ENCODE data around the gene SBK1. TPM values are rescaled to one million over a fixed set of nuclear protein-coding genes. Genes with fewer than 3 reads are reported as not detected.

SBK1 gene
- total and polyA plus RNA-seq, 4 donors: 0.90 to 2.7 (median 2.3) TPM

- no peak for TF ChIP-seq CTCF (IDR thresholded peaks at IDR 0.05; ENCODE audit: control extremely low read depth, extremely low read depth)
- H3K36me3 ChIP-seq (ENCODE audit: control insufficient read depth in 4 of 4, insufficient read depth in 4 of 4, low read length in 4 of 4): no peaks in the 10 kb centered on the region
- H3K9ac ChIP-seq (ENCODE audit: insufficient read depth in 1 of 2, low read length in 2 of 2): no peak overlapping the region
- no peak overlapping the region for H3K4me3 ChIP-seq
- WGBS, 2 donors: 66 to 69% methylated on average over 3 to 4 of the region's 4 CpGs
- peaks cover 0 to 12% (median 2%) of the 10 kb centered on the region in 4 donors for H3K9me3 ChIP-seq (ENCODE audit: control insufficient read depth in 4 of 4, insufficient read depth in 3 of 4, low read length in 3 of 4)
- H3K27ac ChIP-seq (ENCODE audit: low read depth in 1 of 2, low read length in 1 of 2): no peak overlapping the region
- no peak for DNase-seq
- ATAC-seq (ENCODE audit: insufficient read depth, low FRiP score): no peak
- peaks cover 0 to 2% (median 0%) of the 10 kb centered on the region in 3 donors for H3K27me3 ChIP-seq (ENCODE audit: control insufficient read depth in 3 of 3, insufficient read depth in 3 of 3, low read length in 2 of 3)
- H3K4me1 ChIP-seq (ENCODE audit: control insufficient read depth in 5 of 5, insufficient read depth in 5 of 5, low read length in 5 of 5): peaks cover 0 to 3% (median 0%) of the 10 kb centered on the region in 5 donors
Observed at GRCh38 chr16:28261942-28262341, 30.4 kb upstream of the SBK1 start.

DNA sequence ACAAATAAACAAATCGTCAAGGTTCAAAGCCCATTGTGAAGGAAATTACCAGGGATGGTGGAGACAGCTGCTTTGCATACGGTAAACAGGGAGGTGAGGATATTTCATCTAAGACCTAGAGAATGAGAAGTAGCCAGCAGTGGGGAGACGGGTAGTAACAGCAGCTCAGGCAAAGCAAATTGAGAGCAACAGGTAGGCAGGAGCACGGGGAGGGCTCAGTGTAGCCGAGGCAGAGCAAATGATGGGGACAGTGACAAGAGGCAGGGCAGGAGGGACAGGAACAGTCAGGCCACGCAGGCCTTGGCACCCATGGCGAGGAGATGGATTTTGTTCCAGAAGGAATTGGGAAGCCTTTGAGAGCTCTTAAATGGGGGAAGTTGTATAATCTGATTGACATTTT, 29.0 kb upstream of the SBK1 start:
- no peak for TF ChIP-seq CTCF (IDR thresholded peaks at IDR 0.05; ENCODE audit: control extremely low read depth, extremely low read depth)
- H3K4me1 ChIP-seq (ENCODE audit: control insufficient read depth in 5 of 5, insufficient read depth in 5 of 5, low read length in 5 of 5): peaks cover 0 to 3% (median 0%) of the 10 kb centered on the region in 5 donors
- ATAC-seq (ENCODE audit: insufficient read depth, low FRiP score): no peak
- WGBS, 2 donors: 61 to 66% methylated on average over 7 of the region's 7 CpGs
- no peak overlapping the region for H3K4me3 ChIP-seq
- H3K27ac ChIP-seq (ENCODE audit: low read depth in 1 of 2, low read length in 1 of 2): no peak overlapping the region
- no peak overlapping the region for H3K9ac ChIP-seq (ENCODE audit: insufficient read depth in 1 of 2, low read length in 2 of 2)
- no peaks in the 10 kb centered on the region for H3K36me3 ChIP-seq (ENCODE audit: control insufficient read depth in 4 of 4, insufficient read depth in 4 of 4, low read length in 4 of 4)
- DNase-seq: no peak
- peaks cover 0 to 11% (median 2%) of the 10 kb centered on the region in 4 donors for H3K9me3 ChIP-seq (ENCODE audit: control insufficient read depth in 4 of 4, insufficient read depth in 3 of 4, low read length in 3 of 4)
- peaks cover 0 to 2% (median 0%) of the 10 kb centered on the region in 3 donors for H3K27me3 ChIP-seq (ENCODE audit: control insufficient read depth in 3 of 3, insufficient read depth in 3 of 3, low read length in 2 of 3)

DNA sequence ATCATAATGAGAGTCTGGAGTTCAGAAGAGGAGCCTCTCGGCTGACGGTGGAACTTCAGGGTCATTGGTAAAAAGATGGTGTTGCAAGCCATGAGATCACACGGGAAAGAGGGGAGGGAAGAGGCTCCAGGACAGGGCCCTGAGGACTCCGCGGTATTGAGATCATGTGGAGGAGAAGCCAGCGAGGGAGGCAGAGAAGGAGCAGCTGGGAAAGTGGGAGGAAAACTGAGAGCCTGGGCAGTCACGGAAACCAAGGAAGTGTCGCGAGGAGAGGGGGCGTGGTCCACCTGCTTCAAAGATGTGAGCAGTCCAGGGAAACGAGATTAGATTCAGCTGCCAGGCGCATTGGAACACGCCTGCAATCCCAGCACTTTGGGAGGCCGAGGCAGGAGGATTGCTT, 27.7 kb upstream of the SBK1 start:
- WGBS, 2 donors: 40 to 70% methylated on average over 14 of the region's 14 CpGs
- Histone ChIP-seq H3K27ac (ENCODE audit: low read depth in 1 of 2, low read length in 1 of 2) (no peak overlapping the region), H3K36me3 (ENCODE audit: control insufficient read depth in 4 of 4, insufficient read depth in 4 of 4, low read length in 4 of 4) (no peaks in the 10 kb centered on the region), H3K27me3 (ENCODE audit: control insufficient read depth in 3 of 3, insufficient read depth in 3 of 3, low read length in 2 of 3) (peaks cover 0 to 2% (median 0%) of the 10 kb centered on the region in 3 donors), H3K4me3 (no peak overlapping the region), H3K9me3 (ENCODE audit: control insufficient read depth in 4 of 4, insufficient read depth in 3 of 4, low read length in 3 of 4) (peaks cover 0 to 10% (median 2%) of the 10 kb centered on the region in 4 donors), H3K9ac (ENCODE audit: insufficient read depth in 1 of 2, low read length in 2 of 2) (no peak overlapping the region), H3K4me1 (ENCODE audit: control insufficient read depth in 5 of 5, insufficient read depth in 5 of 5, low read length in 5 of 5) (no peaks in the 10 kb centered on the region)
- ATAC-seq (ENCODE audit: insufficient read depth, low FRiP score): no peak
- peak in 1 of 3 donors; percentile 30 for DNase-seq
- no peak for TF ChIP-seq CTCF (IDR thresholded peaks at IDR 0.05; ENCODE audit: control extremely low read depth, extremely low read depth)

GRCh38 chr16:28265822-28266221, 26.5 kb upstream of the SBK1 start:
- no peak for TF ChIP-seq CTCF (IDR thresholded peaks at IDR 0.05; ENCODE audit: control extremely low read depth, extremely low read depth)
- no peaks in the 10 kb centered on the region for H3K4me1 ChIP-seq (ENCODE audit: control insufficient read depth in 5 of 5, insufficient read depth in 5 of 5, low read length in 5 of 5)
- no peaks in the 10 kb centered on the region for H3K36me3 ChIP-seq (ENCODE audit: control insufficient read depth in 4 of 4, insufficient read depth in 4 of 4, low read length in 4 of 4)
- H3K9me3 ChIP-seq (ENCODE audit: control insufficient read depth in 4 of 4, insufficient read depth in 3 of 4, low read length in 3 of 4): peaks cover 0 to 12% (median 2%) of the 10 kb centered on the region in 4 donors
- H3K27me3 ChIP-seq (ENCODE audit: control insufficient read depth in 3 of 3, insufficient read depth in 3 of 3, low read length in 2 of 3): peaks cover 0 to 2% (median 0%) of the 10 kb centered on the region in 3 donors
- no peak for ATAC-seq (ENCODE audit: insufficient read depth, low FRiP score)
- no peak overlapping the region for H3K27ac ChIP-seq (ENCODE audit: low read depth in 1 of 2, low read length in 1 of 2)
- 88 to 97% methylated on average over 5 of the region's 5 CpGs for WGBS, 2 donors
- H3K4me3 ChIP-seq: no peak overlapping the region
- no peak overlapping the region for H3K9ac ChIP-seq (ENCODE audit: insufficient read depth in 1 of 2, low read length in 2 of 2)
- DNase-seq: no peak
